ENCODE measurements around the gene SCP2.

SCP2 gene

DNA sequence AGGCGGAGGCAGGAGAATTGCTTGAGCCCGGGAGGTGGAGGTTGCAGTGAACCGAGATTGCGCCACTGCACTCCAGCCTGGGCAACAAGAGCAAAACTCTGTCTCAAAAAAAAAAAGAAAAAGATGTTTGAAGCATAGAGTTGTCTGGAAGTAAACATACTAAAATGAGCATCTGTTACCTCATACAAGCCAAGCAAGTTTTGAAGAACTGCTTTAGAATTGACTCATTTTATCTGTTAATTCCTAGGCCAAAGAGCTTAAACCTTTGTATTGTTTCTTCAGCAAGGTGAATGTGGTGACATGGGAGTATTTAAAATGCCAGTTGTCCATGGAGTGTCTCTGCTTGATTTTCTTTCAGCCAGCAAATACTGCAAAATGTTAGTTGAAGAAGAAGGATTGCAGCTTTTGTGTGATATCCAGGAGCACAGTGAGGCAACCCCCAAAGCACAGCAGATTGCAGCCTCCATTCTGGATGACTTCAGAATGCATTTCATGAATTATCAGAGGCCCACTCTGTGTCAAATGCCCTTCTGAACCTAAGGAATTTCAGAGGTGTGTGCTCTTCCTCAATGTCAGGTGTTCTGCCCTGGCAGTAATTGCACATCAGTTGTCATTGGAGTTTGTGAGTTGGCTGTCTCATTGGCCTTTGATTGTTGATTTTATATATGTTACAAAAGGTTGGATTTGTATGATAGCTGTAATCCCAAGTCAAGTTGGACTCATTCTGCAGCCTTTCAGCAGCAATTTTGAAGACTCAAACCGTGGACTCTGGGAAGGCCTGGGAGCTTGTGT, 34.5 kb upstream of the SCP2 start:
- TF ChIP-seq ZNF70 (CRISPR knock-in tag; IDR thresholded peaks at IDR 0.05) (no peak), GLIS3 (CRISPR knock-in tag; IDR thresholded peaks at IDR 0.05) (no peak), ZC3H10 (CRISPR knock-in tag; IDR thresholded peaks at IDR 0.05) (no peak), ZFP3 (CRISPR knock-in tag; IDR thresholded peaks at IDR 0.05) (no peak), ESRRG (CRISPR knock-in tag; IDR thresholded peaks at IDR 0.05) (no peak)
- TF ChIP-seq, protein P1, sequence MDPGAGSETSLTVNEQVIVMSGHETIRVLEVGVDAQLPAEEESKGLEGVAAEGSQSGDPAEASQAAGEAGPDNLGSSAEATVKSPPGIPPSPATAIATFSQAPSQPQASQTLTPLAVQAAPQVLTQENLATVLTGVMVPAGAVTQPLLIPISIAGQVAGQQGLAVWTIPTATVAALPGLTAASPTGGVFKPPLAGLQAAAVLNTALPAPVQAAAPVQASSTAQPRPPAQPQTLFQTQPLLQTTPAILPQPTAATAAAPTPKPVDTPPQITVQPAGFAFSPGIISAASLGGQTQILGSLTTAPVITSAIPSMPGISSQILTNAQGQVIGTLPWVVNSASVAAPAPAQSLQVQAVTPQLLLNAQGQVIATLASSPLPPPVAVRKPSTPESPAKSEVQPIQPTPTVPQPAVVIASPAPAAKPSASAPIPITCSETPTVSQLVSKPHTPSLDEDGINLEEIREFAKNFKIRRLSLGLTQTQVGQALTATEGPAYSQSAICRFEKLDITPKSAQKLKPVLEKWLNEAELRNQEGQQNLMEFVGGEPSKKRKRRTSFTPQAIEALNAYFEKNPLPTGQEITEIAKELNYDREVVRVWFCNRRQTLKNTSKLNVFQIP (CRISPR knock-in tag; IDR thresholded peaks at IDR 0.05; ENCODE audit: borderline replicate concordance, low read depth), result no peak
- no peak for ATAC-seq

DNA sequence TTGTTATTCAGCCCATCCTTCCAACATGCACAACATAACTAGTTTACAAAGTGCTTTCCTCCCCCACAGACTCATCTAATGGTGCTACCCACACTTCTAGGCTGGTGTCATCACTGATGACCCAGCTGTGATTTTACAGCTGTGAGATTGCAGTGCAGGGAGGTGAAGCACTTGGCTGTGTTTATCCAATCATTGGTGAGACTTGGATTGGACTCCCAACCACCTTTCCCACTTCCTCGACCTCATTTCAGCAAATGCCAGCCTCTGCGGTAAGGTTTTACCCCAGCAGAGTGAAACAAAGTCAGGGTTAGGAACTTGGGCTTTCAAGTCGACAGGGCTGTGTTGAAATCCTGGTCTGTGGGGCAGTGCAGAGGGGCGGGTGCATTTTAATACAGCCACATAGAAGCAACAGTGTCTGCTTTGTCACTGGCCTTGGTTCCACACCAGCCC, 27.6 kb upstream of the SCP2 start:
- TF ChIP-seq SNAI2 (CRISPR knock-in tag; IDR thresholded peaks at IDR 0.05) (no peak), ZNF565 (CRISPR knock-in tag; conservative IDR thresholded peaks at IDR 0.05; ENCODE audit: low read depth) (no peak), GLIS3 (CRISPR knock-in tag; IDR thresholded peaks at IDR 0.05) (no peak), TCF4 (CRISPR knock-in tag; IDR thresholded peaks at IDR 0.05; ENCODE audit: borderline replicate concordance) (no peak), ARNTL (CRISPR knock-in tag; IDR thresholded peaks at IDR 0.05; ENCODE audit: borderline replicate concordance, low read depth) (no peak), BACH2 (CRISPR knock-in tag; IDR thresholded peaks at IDR 0.05; ENCODE audit: borderline replicate concordance) (no peak), CSDC2 (CRISPR knock-in tag; IDR thresholded peaks at IDR 0.05) (no peak), ZC3H10 (CRISPR knock-in tag; IDR thresholded peaks at IDR 0.05) (no peak), ESRRG (CRISPR knock-in tag; IDR thresholded peaks at IDR 0.05) (no peak), ZNF70 (CRISPR knock-in tag; IDR thresholded peaks at IDR 0.05) (no peak)
- TF ChIP-seq, protein P1 (CRISPR knock-in tag; IDR thresholded peaks at IDR 0.05; ENCODE audit: borderline replicate concordance, low read depth), result no peak
- no peak for ATAC-seq

DNA sequence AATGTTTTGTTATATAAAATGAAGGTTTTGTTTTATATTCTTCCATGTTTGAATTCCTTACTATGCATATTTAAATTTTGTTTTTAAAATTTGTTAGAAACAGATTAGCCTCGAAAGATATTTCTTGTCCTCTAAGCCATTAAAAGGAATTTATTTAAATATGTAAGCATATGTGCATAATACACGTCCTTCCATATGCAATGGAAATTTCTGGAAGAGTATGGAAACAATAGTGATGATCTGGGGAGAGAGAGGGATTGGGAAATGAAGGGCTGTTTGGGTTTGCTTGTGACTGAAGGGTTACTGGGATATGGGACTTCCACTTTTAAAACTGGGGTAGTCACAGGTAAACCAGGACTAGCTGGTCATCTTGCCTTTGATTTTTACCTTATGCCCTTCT, 26.7 kb upstream of the SCP2 start:
- ATAC-seq, result no peak
- TF ChIP-seq BACH2 (CRISPR knock-in tag; IDR thresholded peaks at IDR 0.05; ENCODE audit: borderline replicate concordance), result no peak
- TF ChIP-seq, protein P2, sequence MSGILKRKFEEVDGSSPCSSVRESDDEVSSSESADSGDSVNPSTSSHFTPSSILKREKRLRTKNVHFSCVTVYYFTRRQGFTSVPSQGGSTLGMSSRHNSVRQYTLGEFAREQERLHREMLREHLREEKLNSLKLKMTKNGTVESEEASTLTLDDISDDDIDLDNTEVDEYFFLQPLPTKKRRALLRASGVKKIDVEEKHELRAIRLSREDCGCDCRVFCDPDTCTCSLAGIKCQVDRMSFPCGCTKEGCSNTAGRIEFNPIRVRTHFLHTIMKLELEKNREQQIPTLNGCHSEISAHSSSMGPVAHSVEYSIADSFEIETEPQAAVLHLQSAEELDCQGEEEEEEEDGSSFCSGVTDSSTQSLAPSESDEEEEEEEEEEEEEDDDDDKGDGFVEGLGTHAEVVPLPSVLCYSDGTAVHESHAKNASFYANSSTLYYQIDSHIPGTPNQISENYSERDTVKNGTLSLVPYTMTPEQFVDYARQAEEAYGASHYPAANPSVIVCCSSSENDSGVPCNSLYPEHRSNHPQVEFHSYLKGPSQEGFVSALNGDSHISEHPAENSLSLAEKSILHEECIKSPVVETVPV (CRISPR knock-in tag; IDR thresholded peaks at IDR 0.05), result no peak
- TF ChIP-seq TOX (CRISPR knock-in tag; IDR thresholded peaks at IDR 0.05; ENCODE audit: borderline replicate concordance), result no peak
- TF ChIP-seq PPARA (CRISPR knock-in tag; IDR thresholded peaks at IDR 0.05; ENCODE audit: borderline replicate concordance), result no peak
- TF ChIP-seq ZC3H10 (CRISPR knock-in tag; IDR thresholded peaks at IDR 0.05), result no peak
- no peak for TF ChIP-seq SNAI2 (CRISPR knock-in tag; IDR thresholded peaks at IDR 0.05)
- no peak for TF ChIP-seq ZFP30 (CRISPR knock-in tag; IDR thresholded peaks at IDR 0.05)
- TF ChIP-seq ESRRG (CRISPR knock-in tag; IDR thresholded peaks at IDR 0.05), result no peak
- no peak for TF ChIP-seq ZNF8 (CRISPR knock-in tag; IDR thresholded peaks at IDR 0.05)
- no peak for TF ChIP-seq OSR1 (CRISPR knock-in tag; IDR thresholded peaks at IDR 0.05)
- TF ChIP-seq, protein P3, sequence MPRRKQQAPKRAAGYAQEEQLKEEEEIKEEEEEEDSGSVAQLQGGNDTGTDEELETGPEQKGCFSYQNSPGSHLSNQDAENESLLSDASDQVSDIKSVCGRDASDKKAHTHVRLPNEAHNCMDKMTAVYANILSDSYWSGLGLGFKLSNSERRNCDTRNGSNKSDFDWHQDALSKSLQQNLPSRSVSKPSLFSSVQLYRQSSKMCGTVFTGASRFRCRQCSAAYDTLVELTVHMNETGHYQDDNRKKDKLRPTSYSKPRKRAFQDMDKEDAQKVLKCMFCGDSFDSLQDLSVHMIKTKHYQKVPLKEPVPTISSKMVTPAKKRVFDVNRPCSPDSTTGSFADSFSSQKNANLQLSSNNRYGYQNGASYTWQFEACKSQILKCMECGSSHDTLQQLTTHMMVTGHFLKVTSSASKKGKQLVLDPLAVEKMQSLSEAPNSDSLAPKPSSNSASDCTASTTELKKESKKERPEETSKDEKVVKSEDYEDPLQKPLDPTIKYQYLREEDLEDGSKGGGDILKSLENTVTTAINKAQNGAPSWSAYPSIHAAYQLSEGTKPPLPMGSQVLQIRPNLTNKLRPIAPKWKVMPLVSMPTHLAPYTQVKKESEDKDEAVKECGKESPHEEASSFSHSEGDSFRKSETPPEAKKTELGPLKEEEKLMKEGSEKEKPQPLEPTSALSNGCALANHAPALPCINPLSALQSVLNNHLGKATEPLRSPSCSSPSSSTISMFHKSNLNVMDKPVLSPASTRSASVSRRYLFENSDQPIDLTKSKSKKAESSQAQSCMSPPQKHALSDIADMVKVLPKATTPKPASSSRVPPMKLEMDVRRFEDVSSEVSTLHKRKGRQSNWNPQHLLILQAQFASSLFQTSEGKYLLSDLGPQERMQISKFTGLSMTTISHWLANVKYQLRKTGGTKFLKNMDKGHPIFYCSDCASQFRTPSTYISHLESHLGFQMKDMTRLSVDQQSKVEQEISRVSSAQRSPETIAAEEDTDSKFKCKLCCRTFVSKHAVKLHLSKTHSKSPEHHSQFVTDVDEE (CRISPR knock-in tag; IDR thresholded peaks at IDR 0.05), result no peak
- no peak for TF ChIP-seq ISL1 (CRISPR knock-in tag; IDR thresholded peaks at IDR 0.05)

DNA sequence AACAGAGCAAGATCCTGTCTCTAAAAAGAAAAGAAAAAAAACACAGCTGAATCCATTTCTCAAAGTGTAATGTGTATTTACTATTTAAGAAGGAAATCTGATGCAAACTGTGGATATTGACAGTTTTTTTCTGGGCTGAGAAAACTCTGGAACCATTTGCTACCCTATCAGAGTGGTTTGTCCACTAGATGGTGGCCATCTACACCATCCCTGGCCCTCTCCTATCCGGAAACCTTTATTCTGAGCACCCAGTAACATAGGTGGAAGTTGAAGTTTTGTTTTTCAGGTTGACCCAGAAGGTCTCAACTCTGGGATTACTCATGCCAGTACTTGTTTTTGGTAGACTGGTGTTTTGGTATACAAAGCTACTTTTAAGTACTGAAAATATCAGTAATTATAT, 25.7 kb upstream of the SCP2 start:
- TF ChIP-seq ZNF70 (CRISPR knock-in tag; IDR thresholded peaks at IDR 0.05) (no peak), ZNF8 (CRISPR knock-in tag; IDR thresholded peaks at IDR 0.05) (no peak), CSDC2 (CRISPR knock-in tag; IDR thresholded peaks at IDR 0.05) (no peak), ZFP30 (CRISPR knock-in tag; IDR thresholded peaks at IDR 0.05) (no peak), TOX (CRISPR knock-in tag; IDR thresholded peaks at IDR 0.05; ENCODE audit: borderline replicate concordance) (no peak), ARNTL (CRISPR knock-in tag; IDR thresholded peaks at IDR 0.05; ENCODE audit: borderline replicate concordance, low read depth) (no peak), ZNF565 (CRISPR knock-in tag; conservative IDR thresholded peaks at IDR 0.05; ENCODE audit: low read depth) (no peak)
- no peak for ATAC-seq

All from SK-N-SH treated with all-trans-retinoic acid at 6 μM for 48 hours (cell line).